Immature natural killer cell (primary cell): ENCODE results near the gene RCOR1. TPM values are rescaled to one million over a fixed set of nuclear protein-coding genes. Genes with fewer than 3 reads are reported as not detected.
A peak's percentile ranks its signal among the peaks of the same experiment; 100 is the strongest.

ENCODE experiments used
- DNase-seq, 3 donors: peaks; one replicate each; pipeline ENCODE4 v3.0.0; 2022; ENCODE audit warnings: mixed read lengths in 1 of 3
- H3K27ac Mint-ChIP-seq, 6 donors: one replicate each; pipeline ENCODE4 v1.8.0; 2020; ENCODE audit warnings: mixed read lengths in 6 of 6, mild to moderate bottlenecking in 5 of 6, inconsistent platforms in 4 of 6, moderate library complexity in 3 of 6
- H3K27me3 Mint-ChIP-seq, 3 donors: one replicate each; pipeline ENCODE4 v1.8.0; 2020 to 2021; ENCODE audit warnings: low read depth in 3 of 3, mild to moderate bottlenecking in 3 of 3, mixed read lengths in 3 of 3, moderate library complexity in 3 of 3, inconsistent platforms in 1 of 3
- H3K36me3 Mint-ChIP-seq, 3 donors: one replicate each; pipeline ENCODE4 v1.8.0; 2020; ENCODE audit warnings: mixed read lengths in 3 of 3, inconsistent platforms in 2 of 3, mild to moderate bottlenecking in 2 of 3
- H3K4me1 Mint-ChIP-seq, 2 donors: one replicate each; pipeline ENCODE4 v1.8.0; 2020; ENCODE audit warnings: inconsistent platforms in 2 of 2, mild to moderate bottlenecking in 2 of 2, mixed read lengths in 2 of 2, moderate library complexity in 1 of 2
- H3K4me3 Mint-ChIP-seq, 5 donors: one replicate each; pipeline ENCODE4 v1.8.0; 2020; ENCODE audit warnings: mild to moderate bottlenecking in 5 of 5, mixed read lengths in 5 of 5, inconsistent platforms in 3 of 5, moderate library complexity in 3 of 5
- H3K9me3 Mint-ChIP-seq, 6 donors: one replicate each; pipeline ENCODE4 v1.8.0; 2020; ENCODE audit warnings: mild to moderate bottlenecking in 6 of 6, mixed read lengths in 6 of 6, inconsistent platforms in 4 of 6, moderate library complexity in 3 of 6
- polyA plus RNA-seq, 3 donors: library from polyadenylated mRNA; unstranded; fragments of 300-500 nt; fragmentation: Illumina TruSeq; gene quantifications; one replicate each; pipeline ENCODE4 v1.2.3, GENCODE V29; 2021

The RCOR1 gene
- polyA plus RNA-seq, 3 donors from 2014 or later, result 0.23 to 0.63 (median 0.24) TPM

DNA sequence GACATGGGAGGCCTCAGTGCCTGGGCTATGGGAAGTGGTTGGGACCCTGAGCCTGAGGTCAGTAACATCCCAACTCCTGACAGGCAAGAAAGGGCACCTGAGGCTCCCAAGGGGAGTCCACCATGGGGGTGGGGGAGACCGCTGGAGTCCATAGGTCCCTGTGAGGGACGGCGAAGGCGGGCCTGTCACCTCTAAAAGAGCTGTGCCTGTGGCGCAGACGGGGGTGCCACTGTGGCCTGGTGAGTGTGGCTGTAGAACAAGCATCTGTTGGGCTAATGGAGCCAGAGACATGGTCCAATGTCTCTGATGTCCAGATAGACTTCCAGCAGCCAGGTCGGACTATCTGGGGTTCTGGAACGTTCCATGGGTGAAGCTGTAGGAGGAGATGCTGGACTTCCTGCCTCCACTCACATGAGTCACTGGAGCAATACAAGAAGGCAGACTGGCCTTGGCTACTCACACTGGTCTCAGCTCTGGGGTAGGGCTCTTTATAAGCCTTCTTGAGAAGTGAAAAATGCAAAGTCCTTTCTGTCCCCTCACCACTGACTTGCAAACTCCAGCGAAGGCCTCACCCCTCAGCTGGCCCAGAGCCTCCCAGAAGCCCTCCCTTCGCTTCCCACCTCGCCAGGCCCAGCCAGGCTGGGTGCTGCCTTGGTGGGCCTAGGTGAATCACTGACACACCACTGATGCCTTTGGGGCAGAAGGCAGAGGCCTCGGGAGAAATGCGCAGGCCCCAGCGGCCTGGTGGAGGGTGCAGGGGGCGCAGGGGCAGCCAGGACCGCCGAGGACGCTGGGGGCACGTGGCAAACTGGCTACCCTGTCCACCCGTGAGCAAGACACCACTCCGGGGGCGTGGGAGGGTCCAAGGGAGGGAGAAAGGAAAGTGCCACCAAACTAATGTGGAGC is 183.7 kb downstream of the RCOR1 start:
- H3K9me3 Mint-ChIP-seq, result no peaks in the 10 kb centered on the region
- peak in 2 of 3 donors; percentile 3 to 10 for DNase-seq
- peaks cover 16 to 30% of the 10 kb centered on the region in 2 donors for H3K4me1 Mint-ChIP-seq

DNA sequence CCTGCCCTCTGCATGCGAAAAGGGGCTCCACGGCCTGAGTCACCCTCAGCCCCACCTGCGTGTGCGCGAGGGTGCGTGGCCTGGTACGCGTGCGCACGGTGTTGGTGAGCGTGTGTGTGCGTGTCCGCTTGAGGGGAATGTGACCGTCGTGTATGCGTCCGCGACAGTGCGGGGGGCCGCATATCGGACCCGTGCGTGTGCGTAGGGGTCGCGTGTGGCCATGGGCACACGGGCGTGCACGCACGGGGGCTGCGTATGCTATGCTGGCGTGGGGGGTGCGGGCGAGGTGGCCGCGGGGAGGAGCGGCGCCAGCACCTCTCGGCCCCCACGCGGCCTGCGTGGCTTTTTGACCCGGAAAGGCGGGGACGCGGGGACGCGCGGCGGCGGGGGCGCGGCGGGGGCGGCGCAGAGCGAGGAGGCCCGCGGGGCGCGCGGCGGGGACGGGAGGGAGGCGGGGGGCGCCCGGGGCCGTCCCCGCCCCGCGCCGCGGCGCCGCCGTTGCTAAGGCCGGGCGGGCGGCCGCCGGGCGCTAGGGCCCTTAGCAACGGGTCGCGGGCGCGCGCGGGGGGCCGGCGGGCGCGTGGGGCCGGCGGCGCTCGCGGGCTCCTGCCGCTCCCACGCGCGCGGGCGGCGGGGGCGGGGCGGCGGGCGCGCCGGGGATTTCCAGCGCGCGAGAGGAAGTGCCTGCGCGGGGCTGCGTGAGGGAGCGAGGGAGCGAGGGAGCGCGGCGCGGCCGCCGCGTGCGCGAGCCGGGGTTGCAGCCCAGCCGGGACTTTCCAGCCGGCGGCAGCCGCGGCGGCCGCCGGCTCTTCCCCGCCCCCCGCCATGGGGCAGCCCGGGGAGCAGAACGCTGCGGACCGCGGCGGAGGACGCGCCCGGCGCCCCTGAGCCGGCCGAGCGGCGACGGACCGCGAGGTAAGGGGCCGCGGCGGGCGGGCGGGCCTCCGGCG is 184.6 kb downstream of the RCOR1 start, which contains the start of gene TRAF3:
TSS of gene TRAF3 (plus strand) at position 689 of the 950 bp plus-strand sequence. CDS start 92,753 bp downstream, outside the sequence.
- Mint-ChIP-seq H3K9me3 (no peaks in the 10 kb centered on the region), H3K27me3 (peaks cover 11 to 31% (median 13%) of the 10 kb centered on the region in 3 donors), H3K27ac (peak within 1 kb of the TSS; percentile 87 to 94 (median 92)), H3K4me3 (peak within 1 kb of the TSS; percentile 81 to 89 (median 87)), H3K4me1 (peaks cover 16 to 31% of the 10 kb centered on the region in 2 donors), H3K36me3 (peaks cover 0 to 4% (median 0%) of the 10 kb centered on the region in 3 donors)
- DNase-seq, result peak; percentile 88 to 91 (median 90)

More for the DNA sequence above, 183.7 kb downstream of the RCOR1 start:
- peak overlapping the region; percentile 72 to 87 (median 80) for H3K4me3 Mint-ChIP-seq
- peaks cover 0 to 4% (median 0%) of the 10 kb centered on the region in 3 donors for H3K36me3 Mint-ChIP-seq
- H3K27me3 Mint-ChIP-seq, result peaks cover 11 to 31% (median 13%) of the 10 kb centered on the region in 3 donors
- H3K27ac Mint-ChIP-seq, result peak overlapping the region; percentile 85 to 94 (median 88)

DNA sequence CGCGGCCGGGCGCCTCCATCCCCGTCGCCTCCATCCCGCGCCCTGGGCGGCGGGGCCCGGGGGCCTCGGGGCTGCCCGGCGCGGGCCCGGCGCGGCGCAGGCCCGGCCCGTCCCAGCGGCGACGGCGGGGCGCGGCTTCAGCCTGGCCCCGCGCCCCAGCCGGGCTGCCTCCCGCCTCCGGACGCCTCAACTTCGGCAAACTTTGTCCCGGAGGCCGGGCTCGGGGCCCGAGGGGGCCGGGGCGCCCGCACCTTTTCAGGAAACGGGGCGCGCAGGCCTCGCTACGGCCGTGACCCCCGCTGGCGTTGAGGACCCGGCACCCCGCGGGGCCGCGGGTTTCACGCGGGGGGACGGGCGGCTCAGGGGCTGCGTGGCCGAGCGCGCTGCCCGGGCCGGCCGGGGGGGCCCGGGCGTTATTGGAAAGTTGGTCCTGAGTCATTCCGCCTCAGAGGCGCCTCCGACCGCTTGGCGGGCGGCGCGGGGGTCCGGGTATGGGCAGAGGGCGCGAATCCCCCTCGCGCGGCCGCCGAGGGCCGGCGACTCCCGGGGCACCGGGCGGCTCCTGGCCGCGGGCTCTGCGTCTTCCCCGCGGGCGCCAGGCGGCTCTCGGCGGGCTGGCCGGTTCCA is 185.4 kb downstream of the RCOR1 start:
- DNase-seq, result no peak
- peak overlapping the region in 4 of 6 donors; percentile 76 to 93 (median 90) for H3K27ac Mint-ChIP-seq
- H3K27me3 Mint-ChIP-seq, result peaks cover 11 to 31% (median 13%) of the 10 kb centered on the region in 3 donors
- peak overlapping the region; percentile 81 to 89 (median 87) for H3K4me3 Mint-ChIP-seq
- H3K4me1 Mint-ChIP-seq, result peaks cover 16 to 36% of the 10 kb centered on the region in 2 donors
- peaks cover 0 to 4% (median 0%) of the 10 kb centered on the region in 3 donors for H3K36me3 Mint-ChIP-seq
- no peaks in the 10 kb centered on the region for H3K9me3 Mint-ChIP-seq

DNA sequence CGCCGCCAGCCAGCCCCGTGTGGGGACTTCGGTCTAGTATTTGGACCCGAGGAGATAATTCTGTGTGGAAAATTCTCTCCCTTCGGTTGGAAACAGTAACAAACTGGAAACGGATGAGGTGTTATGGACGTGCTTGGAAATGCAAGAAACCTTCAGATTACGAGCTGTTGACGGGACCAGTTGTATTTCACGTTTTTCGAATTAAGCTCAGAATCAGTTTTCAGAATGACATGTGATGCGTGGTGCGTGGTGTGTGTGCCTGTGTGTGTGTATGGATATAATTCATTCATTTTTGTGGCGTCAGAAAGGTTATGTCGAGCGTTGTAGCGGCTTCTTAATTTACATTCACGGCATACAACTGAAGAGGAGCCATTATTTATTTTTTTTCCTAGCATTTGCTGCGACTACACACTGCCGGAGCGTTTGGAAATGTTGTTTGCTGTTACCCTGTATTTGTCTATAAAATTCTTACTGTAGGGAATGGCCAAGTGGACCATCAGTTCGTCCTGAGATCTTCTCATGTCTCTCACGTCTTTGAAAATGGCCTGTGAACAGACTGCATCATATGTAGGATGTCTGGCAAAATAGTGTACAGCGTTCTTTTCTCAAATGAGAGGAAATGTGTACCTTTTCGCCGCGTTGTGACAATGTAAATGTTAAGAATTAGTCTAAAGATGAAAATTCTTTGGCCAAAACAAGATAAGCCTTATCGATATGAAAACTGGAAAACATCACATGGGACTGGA is 186.1 kb downstream of the RCOR1 start:
- no peaks in the 10 kb centered on the region for H3K9me3 Mint-ChIP-seq
- H3K4me1 Mint-ChIP-seq, result peaks cover 16 to 43% of the 10 kb centered on the region in 2 donors
- peak; percentile 11 to 28 (median 24) for DNase-seq
- H3K36me3 Mint-ChIP-seq, result peaks cover 0 to 4% (median 0%) of the 10 kb centered on the region in 3 donors
- peak overlapping the region; percentile 81 to 89 (median 87) for H3K4me3 Mint-ChIP-seq
- H3K27ac Mint-ChIP-seq, result peak overlapping the region; percentile 76 to 93 (median 88)
- peaks cover 11 to 31% (median 13%) of the 10 kb centered on the region in 3 donors for H3K27me3 Mint-ChIP-seq

DNA sequence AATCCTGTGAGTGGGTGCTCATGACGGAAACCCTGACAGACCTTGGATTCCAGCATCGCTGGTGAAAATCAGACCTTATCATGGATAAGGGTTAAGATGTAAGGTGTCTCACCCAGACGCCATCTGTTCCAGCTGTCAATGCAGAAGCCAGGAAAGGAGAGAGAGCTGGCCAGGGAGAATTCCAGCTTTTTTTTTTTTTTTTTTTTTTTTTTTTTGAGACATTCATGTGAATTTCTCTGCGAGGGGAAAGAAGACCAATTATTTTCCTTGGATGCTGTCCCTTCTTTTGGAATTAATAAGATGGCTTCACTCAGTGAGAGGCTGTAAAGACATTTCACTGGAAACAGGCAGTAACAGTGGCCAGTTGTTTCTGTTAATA is 186.6 kb downstream of the RCOR1 start:
- H3K27ac Mint-ChIP-seq, result peak overlapping the region; percentile 76 to 93 (median 88)
- no peaks in the 10 kb centered on the region for H3K9me3 Mint-ChIP-seq
- peaks cover 16 to 47% of the 10 kb centered on the region in 2 donors for H3K4me1 Mint-ChIP-seq
- DNase-seq, result no peak
- peak overlapping the region; percentile 81 to 89 (median 87) for H3K4me3 Mint-ChIP-seq
- H3K36me3 Mint-ChIP-seq, result peaks cover 0 to 4% (median 0%) of the 10 kb centered on the region in 3 donors
- H3K27me3 Mint-ChIP-seq, result peaks cover 11 to 31% (median 13%) of the 10 kb centered on the region in 3 donors

DNA sequence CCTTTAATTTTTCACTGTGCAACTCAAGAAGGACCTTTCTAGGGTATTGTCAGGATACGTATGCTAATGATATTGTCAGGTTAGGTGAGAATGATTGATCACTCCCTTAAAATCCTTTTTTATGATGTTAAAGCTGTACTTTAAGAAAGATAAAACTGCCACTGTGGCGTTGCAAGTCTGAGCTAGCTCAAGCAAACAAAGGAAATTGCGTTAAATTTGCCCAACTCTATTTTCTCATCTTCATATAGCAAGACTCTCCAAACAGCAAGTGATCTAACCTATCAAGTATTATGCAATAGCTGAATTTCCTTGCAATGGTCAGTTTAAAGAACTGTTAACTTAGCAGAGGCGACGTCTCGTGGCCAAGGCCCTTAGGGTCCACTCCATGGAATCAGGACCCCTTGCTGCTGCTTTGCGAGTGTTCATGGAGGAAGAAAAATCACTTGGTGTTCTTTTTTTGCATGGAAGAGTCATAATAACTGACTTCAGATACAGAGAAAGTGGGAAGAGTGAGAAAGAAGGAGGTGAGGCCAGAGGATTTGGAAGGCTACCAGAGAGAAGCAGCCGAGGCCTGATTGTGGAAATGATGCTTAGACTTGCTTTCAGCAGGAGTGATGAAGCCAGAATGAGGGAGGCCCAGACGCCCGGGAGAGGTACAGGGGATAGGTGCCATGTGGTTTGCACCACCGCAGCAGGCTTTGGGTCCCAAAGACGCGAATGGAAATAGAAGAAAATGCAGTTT is 187.3 kb downstream of the RCOR1 start:
- H3K36me3 Mint-ChIP-seq, result peaks cover 0 to 4% (median 0%) of the 10 kb centered on the region in 3 donors
- peak overlapping the region in 4 of 6 donors; percentile 31 to 92 (median 76) for H3K27ac Mint-ChIP-seq
- H3K9me3 Mint-ChIP-seq, result no peaks in the 10 kb centered on the region
- H3K4me1 Mint-ChIP-seq, result peaks cover 15 to 52% of the 10 kb centered on the region in 2 donors
- H3K27me3 Mint-ChIP-seq, result peaks cover 11 to 31% (median 13%) of the 10 kb centered on the region in 3 donors
- DNase-seq, result no peak
- H3K4me3 Mint-ChIP-seq, result peak overlapping the region; percentile 39 to 84 (median 55)

Other genes starting within 250 kb of the RCOR1 start
- gene CINP, start 229.8 kb upstream of the RCOR1 start, polyA plus RNA-seq, result 10 to 100 TPM; 33.2 to 49.5 (median 48.3) TPM
- 1 to 10 TPM in 2 of 3 donors, not detected in 1; 2.2 to 5.5 TPM for gene TECPR2, start 229.7 kb upstream of the RCOR1 start, polyA plus RNA-seq
- 1 to 10 TPM in 1 of 3 donors, under 1 TPM in 2; 0.22 to 2.1 (median 0.44) TPM for gene ANKRD9, start 82.9 kb upstream of the RCOR1 start, polyA plus RNA-seq
- gene TRAF3, start 184.8 kb downstream of the RCOR1 start, polyA plus RNA-seq, result 10 to 100 TPM in 1 of 3 donors, 1 to 10 TPM in 2; 9.2 to 12.8 (median 9.3) TPM